ENCODE data around the gene KRT5. TPM values are rescaled to one million over a fixed set of nuclear protein-coding genes. Genes with fewer than 3 reads are reported as not detected.

Gene KRT5
- total RNA-seq, 6 experiments from 2014 or later, result 0.66 TPM; not detected in 5

GRCh38 chr12:52555577-52555976 lies 35.4 kb upstream of the KRT5 start:
- 34% methylated on average over 4 of the region's 6 CpGs for WGBS (ENCODE audit: insufficient coverage, low coverage, low lambda C conversion rate, missing lambda C conversion rate)
- no peaks in the 10 kb centered on the region for H3K9me3 ChIP-seq
- H3K36me3 ChIP-seq, result no peaks in the 10 kb centered on the region
- H3K4me1 ChIP-seq, result no peaks in the 10 kb centered on the region
- H3K4me3 ChIP-seq, result no peak overlapping the region
- TF ChIP-seq, protein P1, sequence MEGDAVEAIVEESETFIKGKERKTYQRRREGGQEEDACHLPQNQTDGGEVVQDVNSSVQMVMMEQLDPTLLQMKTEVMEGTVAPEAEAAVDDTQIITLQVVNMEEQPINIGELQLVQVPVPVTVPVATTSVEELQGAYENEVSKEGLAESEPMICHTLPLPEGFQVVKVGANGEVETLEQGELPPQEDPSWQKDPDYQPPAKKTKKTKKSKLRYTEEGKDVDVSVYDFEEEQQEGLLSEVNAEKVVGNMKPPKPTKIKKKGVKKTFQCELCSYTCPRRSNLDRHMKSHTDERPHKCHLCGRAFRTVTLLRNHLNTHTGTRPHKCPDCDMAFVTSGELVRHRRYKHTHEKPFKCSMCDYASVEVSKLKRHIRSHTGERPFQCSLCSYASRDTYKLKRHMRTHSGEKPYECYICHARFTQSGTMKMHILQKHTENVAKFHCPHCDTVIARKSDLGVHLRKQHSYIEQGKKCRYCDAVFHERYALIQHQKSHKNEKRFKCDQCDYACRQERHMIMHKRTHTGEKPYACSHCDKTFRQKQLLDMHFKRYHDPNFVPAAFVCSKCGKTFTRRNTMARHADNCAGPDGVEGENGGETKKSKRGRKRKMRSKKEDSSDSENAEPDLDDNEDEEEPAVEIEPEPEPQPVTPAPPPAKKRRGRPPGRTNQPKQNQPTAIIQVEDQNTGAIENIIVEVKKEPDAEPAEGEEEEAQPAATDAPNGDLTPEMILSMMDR (IDR thresholded peaks at IDR 0.05), result no peak
- no peak for TF ChIP-seq POLR2A (IDR thresholded peaks at IDR 0.05)
- DNase-seq (no peak), ATAC-seq (no peak)
- no peak overlapping the region for H3K27ac ChIP-seq
- H3K27me3 ChIP-seq, result no peaks in the 10 kb centered on the region
- intact Hi-C loops (cut with DNase I), result no loop called here

- no peak for DNase-seq
Observed at GRCh38 chr12:52552681-52553195, 32.5 kb upstream of the KRT5 start, which contains the start of gene KRT71. Gene KRT71 (minus strand): TSS chr12:52553145. CDS start chr12:52553077, 68 bp downstream.

GRCh38 chr12:52552055-52552454 lies 31.9 kb upstream of the KRT5 start:
- no peak overlapping the region for H3K27ac ChIP-seq
- ATAC-seq (no peak), DNase-seq (no peak)
- TF ChIP-seq POLR2A (IDR thresholded peaks at IDR 0.05), result no peak
- TF ChIP-seq, protein P1 (IDR thresholded peaks at IDR 0.05), result no peak
- no peaks in the 10 kb centered on the region for H3K36me3 ChIP-seq
- no CpG with 5 or more reads among the region's 5 CpGs for WGBS (ENCODE audit: insufficient coverage, low coverage, low lambda C conversion rate, missing lambda C conversion rate)
- H3K9me3 ChIP-seq, result no peaks in the 10 kb centered on the region
- H3K27me3 ChIP-seq, result no peaks in the 10 kb centered on the region
- no peaks in the 10 kb centered on the region for H3K4me1 ChIP-seq
- intact Hi-C loops (cut with DNase I), result no loop called here
- no peak overlapping the region for H3K4me3 ChIP-seq

More at GRCh38 chr12:52552681-52553195, 32.5 kb upstream of the KRT5 start, which contains the start of gene KRT71:
- no peaks in the 10 kb centered on the region for H3K9me3 ChIP-seq
- intact Hi-C loops (cut with DNase I), result no loop called here
- 88% methylated on average over 4 of the region's 14 CpGs for WGBS (ENCODE audit: insufficient coverage, low coverage, low lambda C conversion rate, missing lambda C conversion rate)
- no peak within 1 kb of the TSS for H3K4me3 ChIP-seq
- no peaks in the 10 kb centered on the region for H3K27me3 ChIP-seq
- no peak for ATAC-seq
- H3K36me3 ChIP-seq, result no peaks in the 10 kb centered on the region
- TF ChIP-seq, protein P1 (IDR thresholded peaks at IDR 0.05), result no peak
- TF ChIP-seq POLR2A (IDR thresholded peaks at IDR 0.05), result no peak
- no peak within 1 kb of the TSS for H3K27ac ChIP-seq
- no peaks in the 10 kb centered on the region for H3K4me1 ChIP-seq

GRCh38 chr12:52551216-52551865 lies 31.1 kb upstream of the KRT5 start:
- intact Hi-C loops (cut with DNase I), result no loop called here
- Histone ChIP-seq H3K27me3 (no peaks in the 10 kb centered on the region), H3K4me3 (no peak overlapping the region), H3K9me3 (no peaks in the 10 kb centered on the region), H3K27ac (no peak overlapping the region), H3K36me3 (no peaks in the 10 kb centered on the region), H3K4me1 (no peaks in the 10 kb centered on the region)
- DNase-seq, result no peak
- 39% methylated on average over 3 of the region's 6 CpGs for WGBS (ENCODE audit: insufficient coverage, low coverage, low lambda C conversion rate, missing lambda C conversion rate)
- TF ChIP-seq, protein P1 (IDR thresholded peaks at IDR 0.05), result no peak
- TF ChIP-seq POLR2A (IDR thresholded peaks at IDR 0.05), result no peak
- peak in 3 of 4 donors; percentile 36 to 61 (median 36) for ATAC-seq

Data from right lobe of liver (tissue), 6 donors.